ENCODE data around the gene SERPINI2. TPM values are rescaled to one million over a fixed set of nuclear protein-coding genes. Genes with fewer than 3 reads are reported as not detected.

SERPINI2 gene
- total RNA-seq, 1 experiment from 2014 or later: not detected

GRCh38 chr3:167502401-167502800, 28.6 kb upstream of the SERPINI2 start:
- DNase-seq: no peak
- TF ChIP-seq, protein P1, sequence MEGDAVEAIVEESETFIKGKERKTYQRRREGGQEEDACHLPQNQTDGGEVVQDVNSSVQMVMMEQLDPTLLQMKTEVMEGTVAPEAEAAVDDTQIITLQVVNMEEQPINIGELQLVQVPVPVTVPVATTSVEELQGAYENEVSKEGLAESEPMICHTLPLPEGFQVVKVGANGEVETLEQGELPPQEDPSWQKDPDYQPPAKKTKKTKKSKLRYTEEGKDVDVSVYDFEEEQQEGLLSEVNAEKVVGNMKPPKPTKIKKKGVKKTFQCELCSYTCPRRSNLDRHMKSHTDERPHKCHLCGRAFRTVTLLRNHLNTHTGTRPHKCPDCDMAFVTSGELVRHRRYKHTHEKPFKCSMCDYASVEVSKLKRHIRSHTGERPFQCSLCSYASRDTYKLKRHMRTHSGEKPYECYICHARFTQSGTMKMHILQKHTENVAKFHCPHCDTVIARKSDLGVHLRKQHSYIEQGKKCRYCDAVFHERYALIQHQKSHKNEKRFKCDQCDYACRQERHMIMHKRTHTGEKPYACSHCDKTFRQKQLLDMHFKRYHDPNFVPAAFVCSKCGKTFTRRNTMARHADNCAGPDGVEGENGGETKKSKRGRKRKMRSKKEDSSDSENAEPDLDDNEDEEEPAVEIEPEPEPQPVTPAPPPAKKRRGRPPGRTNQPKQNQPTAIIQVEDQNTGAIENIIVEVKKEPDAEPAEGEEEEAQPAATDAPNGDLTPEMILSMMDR (IDR thresholded peaks at IDR 0.05; ENCODE audit: unreplicated experiment): no peak
- Mint-ChIP-seq H3K27ac (ENCODE audit: unreplicated experiment) (no peak overlapping the region), H3K36me3 (ENCODE audit: insufficient read depth, unreplicated experiment) (no peaks in the 10 kb centered on the region), H3K9me3 (ENCODE audit: low read depth, unreplicated experiment) (peaks cover 3% of the 10 kb centered on the region), H3K4me1 (ENCODE audit: low read depth, unreplicated experiment) (no peaks in the 10 kb centered on the region), H3K27me3 (ENCODE audit: unreplicated experiment) (no peaks in the 10 kb centered on the region), H3K4me3 (ENCODE audit: low read depth, unreplicated experiment) (no peak overlapping the region)
- CTCF ChIA-PET: no interaction called here
- intact Hi-C loops (cut with micrococcal nuclease; ENCODE audit: unreplicated experiment): no loop called here
- BruUV-seq (replicated peaks): no TSS peak

DNA sequence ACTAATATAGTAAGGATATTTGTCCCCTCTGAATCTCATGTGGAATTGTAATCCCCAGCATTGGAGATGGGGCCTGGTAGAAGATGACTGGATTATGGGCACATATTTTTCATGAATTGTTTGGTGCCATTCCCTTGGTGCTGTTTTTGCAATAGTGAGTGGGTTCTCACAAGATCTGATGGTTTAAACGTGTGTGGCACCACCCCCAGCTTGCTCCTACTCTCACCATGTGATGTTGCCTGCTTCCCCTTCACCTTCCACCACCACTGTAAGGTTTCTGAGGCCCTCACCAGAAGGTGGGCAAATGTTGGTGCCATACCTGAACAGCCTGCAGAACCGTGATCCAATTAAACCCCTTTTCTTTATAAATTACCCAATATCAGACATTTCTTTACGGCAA, 28.1 kb upstream of the SERPINI2 start:
- no peaks in the 10 kb centered on the region for H3K27me3 Mint-ChIP-seq (ENCODE audit: unreplicated experiment)
- no peak for DNase-seq
- no peak overlapping the region for H3K4me3 Mint-ChIP-seq (ENCODE audit: low read depth, unreplicated experiment)
- peaks cover 3% of the 10 kb centered on the region for H3K9me3 Mint-ChIP-seq (ENCODE audit: low read depth, unreplicated experiment)
- no peaks in the 10 kb centered on the region for H3K4me1 Mint-ChIP-seq (ENCODE audit: low read depth, unreplicated experiment)
- TF ChIP-seq, protein P1 (IDR thresholded peaks at IDR 0.05; ENCODE audit: unreplicated experiment): no peak
- no peak overlapping the region for H3K27ac Mint-ChIP-seq (ENCODE audit: unreplicated experiment)
- intact Hi-C loops (cut with micrococcal nuclease; ENCODE audit: unreplicated experiment): no loop called here
- H3K36me3 Mint-ChIP-seq (ENCODE audit: insufficient read depth, unreplicated experiment): no peaks in the 10 kb centered on the region
- CTCF ChIA-PET: no interaction called here
- BruUV-seq (replicated peaks): no TSS peak

DNA sequence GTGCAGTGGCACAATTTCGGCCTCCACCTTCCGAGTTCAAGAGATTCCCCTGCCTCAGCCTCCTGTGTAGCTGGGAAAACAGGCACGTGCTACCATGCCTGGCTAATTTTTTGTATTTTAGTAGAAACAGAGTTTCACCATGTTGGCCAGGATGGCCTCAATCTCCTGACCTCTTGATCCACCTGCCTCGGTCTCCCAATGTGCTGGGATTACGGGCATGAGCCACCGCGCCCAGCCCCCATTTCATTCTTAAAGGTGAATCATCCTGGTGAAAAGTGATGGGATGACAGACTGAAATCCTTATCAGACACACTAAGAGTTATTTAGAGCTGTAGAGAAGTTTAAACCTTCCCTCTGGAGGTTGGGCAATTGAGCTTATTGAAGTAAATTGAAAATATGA, 24.1 kb upstream of the SERPINI2 start:
- no peak for DNase-seq
- Mint-ChIP-seq H3K27me3 (ENCODE audit: unreplicated experiment) (no peaks in the 10 kb centered on the region), H3K9me3 (ENCODE audit: low read depth, unreplicated experiment) (peaks cover 2% of the 10 kb centered on the region), H3K4me1 (ENCODE audit: low read depth, unreplicated experiment) (no peaks in the 10 kb centered on the region), H3K4me3 (ENCODE audit: low read depth, unreplicated experiment) (no peak overlapping the region), H3K36me3 (ENCODE audit: insufficient read depth, unreplicated experiment) (no peaks in the 10 kb centered on the region), H3K27ac (ENCODE audit: unreplicated experiment) (no peak overlapping the region)
- TF ChIP-seq, protein P1 (IDR thresholded peaks at IDR 0.05; ENCODE audit: unreplicated experiment): no peak
- BruUV-seq (replicated peaks): no TSS peak
- CTCF ChIA-PET: no interaction called here
- intact Hi-C loops (cut with micrococcal nuclease; ENCODE audit: unreplicated experiment): no loop called here

DNA sequence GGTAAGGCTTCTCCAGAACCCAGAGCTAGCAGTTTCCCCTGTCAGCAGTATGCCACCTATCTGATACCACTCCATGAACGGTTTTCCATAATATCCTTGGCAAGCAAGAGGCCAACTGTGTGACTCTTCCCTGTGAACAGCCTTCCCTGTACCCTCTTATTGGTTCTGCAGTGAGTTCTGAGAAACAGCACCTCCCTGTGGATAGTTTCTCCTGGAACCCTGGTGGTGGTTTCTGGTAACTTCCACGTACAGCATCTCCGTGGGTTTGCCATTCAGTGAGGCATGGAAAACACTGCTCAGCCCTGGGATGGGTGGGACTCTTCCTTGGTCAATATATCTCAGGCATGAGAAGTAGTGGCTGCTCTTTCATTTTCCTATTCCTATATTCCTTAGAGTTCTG, 19.4 kb upstream of the SERPINI2 start:
- H3K27me3 Mint-ChIP-seq (ENCODE audit: unreplicated experiment): no peaks in the 10 kb centered on the region
- no peak overlapping the region for H3K4me3 Mint-ChIP-seq (ENCODE audit: low read depth, unreplicated experiment)
- peak; percentile 17 for DNase-seq
- H3K9me3 Mint-ChIP-seq (ENCODE audit: low read depth, unreplicated experiment): peaks cover 2% of the 10 kb centered on the region
- CTCF ChIA-PET: interaction anchor here (0.5 kb wide), 1 partner anchor 291 kb away, joined by 3 read pairs; no protein-coding TSS in a partner anchor
- no TSS peak for BruUV-seq (replicated peaks)
- no peak overlapping the region for H3K27ac Mint-ChIP-seq (ENCODE audit: unreplicated experiment)
- H3K4me1 Mint-ChIP-seq (ENCODE audit: low read depth, unreplicated experiment): no peaks in the 10 kb centered on the region
- intact Hi-C loops (cut with micrococcal nuclease; ENCODE audit: unreplicated experiment): no loop called here
- H3K36me3 Mint-ChIP-seq (ENCODE audit: insufficient read depth, unreplicated experiment): no peaks in the 10 kb centered on the region
- TF ChIP-seq, protein P1 (IDR thresholded peaks at IDR 0.05; ENCODE audit: unreplicated experiment): peak; percentile 44
